Measurements from ENCODE around the gene MKI67. TPM values are rescaled to one million over a fixed set of nuclear protein-coding genes. Genes with fewer than 3 reads are reported as not detected.

Gene MKI67
- total and polyA plus RNA-seq, 4 donors = 0.03 to 4.2 (median 0.85) TPM

GRCh38 chr10:128068398-128069285 is 57.6 kb downstream of the MKI67 start:
- no peaks in the 10 kb centered on the region for H3K4me1 ChIP-seq (ENCODE audit: control insufficient read depth in 1 of 2, insufficient read depth in 2 of 2, low read length in 2 of 2)
- intact Hi-C loops (cut with DNase I) = loop anchor here (1.0 to 5.0 kb wide), 3 partner anchors 32 to 161 kb away; partner anchors contain the start of gene PTPRE (in 2 of the 2)
- WGBS, 2 donors = 91 to 92% methylated on average over 19 of the region's 19 CpGs
- no peak overlapping the region for H3K27ac ChIP-seq (ENCODE audit: low read depth in 1 of 2, low read length in 2 of 2)
- H3K36me3 ChIP-seq (ENCODE audit: control insufficient read depth in 1 of 2, insufficient read depth in 2 of 2, low read length in 1 of 2) = peaks cover 0 to 3% of the 10 kb centered on the region in 2 donors
- peak; percentile 36 to 57 for DNase-seq
- ATAC-seq (ENCODE audit: low FRiP score) = no peak
- no peak overlapping the region for H3K4me3 ChIP-seq (ENCODE audit: low read length in 2 of 2)
- no peaks in the 10 kb centered on the region for H3K27me3 ChIP-seq (ENCODE audit: control insufficient read depth in 1 of 2, insufficient read depth in 2 of 2, low read length in 1 of 2)
- H3K9me3 ChIP-seq (ENCODE audit: control insufficient read depth, low read length) = no peaks in the 10 kb centered on the region

GRCh38 chr10:128067691-128068397 is 58.4 kb downstream of the MKI67 start:
- Histone ChIP-seq H3K27me3 (ENCODE audit: control insufficient read depth in 1 of 2, insufficient read depth in 2 of 2, low read length in 1 of 2) (no peaks in the 10 kb centered on the region), H3K4me3 (ENCODE audit: low read length in 2 of 2) (no peak overlapping the region), H3K27ac (ENCODE audit: low read depth in 1 of 2, low read length in 2 of 2) (no peak overlapping the region), H3K9me3 (ENCODE audit: control insufficient read depth, low read length) (no peaks in the 10 kb centered on the region), H3K36me3 (ENCODE audit: control insufficient read depth in 1 of 2, insufficient read depth in 2 of 2, low read length in 1 of 2) (no peaks in the 10 kb centered on the region), H3K4me1 (ENCODE audit: control insufficient read depth in 1 of 2, insufficient read depth in 2 of 2, low read length in 2 of 2) (no peaks in the 10 kb centered on the region)
- ATAC-seq (ENCODE audit: low FRiP score) (no peak), DNase-seq (peak; percentile 48 to 74)
- intact Hi-C loops (cut with DNase I) = loop anchor here (5.0 kb wide), 1 partner anchor 161 kb away; the partner anchor contains the start of gene PTPRE (in 2 of the 2)
- 95% methylated on average over 23 to 25 of the region's 25 CpGs for WGBS, 2 donors

GRCh38 chr10:128066870-128067382 is 59.3 kb downstream of the MKI67 start:
- DNase-seq (peak; percentile 12 to 62), ATAC-seq (ENCODE audit: low FRiP score) (no peak)
- Histone ChIP-seq H3K36me3 (ENCODE audit: control insufficient read depth in 1 of 2, insufficient read depth in 2 of 2, low read length in 1 of 2) (no peaks in the 10 kb centered on the region), H3K27ac (ENCODE audit: low read depth in 1 of 2, low read length in 2 of 2) (no peak overlapping the region), H3K9me3 (ENCODE audit: control insufficient read depth, low read length) (no peaks in the 10 kb centered on the region), H3K4me1 (ENCODE audit: control insufficient read depth in 1 of 2, insufficient read depth in 2 of 2, low read length in 2 of 2) (peaks cover 0 to 4% of the 10 kb centered on the region in 2 donors), H3K27me3 (ENCODE audit: control insufficient read depth in 1 of 2, insufficient read depth in 2 of 2, low read length in 1 of 2) (no peaks in the 10 kb centered on the region), H3K4me3 (ENCODE audit: low read length in 2 of 2) (no peak overlapping the region)
- intact Hi-C loops (cut with DNase I) = loop anchor here (5.0 kb wide), 1 partner anchor 160 kb away; the partner anchor contains the start of gene PTPRE (in 2 of the 2)
- 94 to 96% methylated on average over 13 of the region's 13 CpGs for WGBS, 2 donors

GRCh38 chr10:128065881-128066534 is 60.2 kb downstream of the MKI67 start:
- intact Hi-C loops (cut with DNase I) = loop anchor here (5.0 kb wide), 1 partner anchor 159 kb away; the partner anchor contains the start of gene PTPRE (in 2 of the 2)
- DNase-seq = peak in 1 of 2 donors; percentile 43

GRCh38 chr10:128064970-128065580 is 61.1 kb downstream of the MKI67 start:
- Histone ChIP-seq H3K27ac (ENCODE audit: low read depth in 1 of 2, low read length in 2 of 2) (peak overlapping the region in 1 of 2 donors; percentile 7), H3K4me1 (ENCODE audit: control insufficient read depth in 1 of 2, insufficient read depth in 2 of 2, low read length in 2 of 2) (peaks cover under 1 to 5% of the 10 kb centered on the region in 2 donors), H3K4me3 (ENCODE audit: low read length in 2 of 2) (no peak overlapping the region), H3K9me3 (ENCODE audit: control insufficient read depth, low read length) (no peaks in the 10 kb centered on the region), H3K27me3 (ENCODE audit: control insufficient read depth in 1 of 2, insufficient read depth in 2 of 2, low read length in 1 of 2) (no peaks in the 10 kb centered on the region), H3K36me3 (ENCODE audit: control insufficient read depth in 1 of 2, insufficient read depth in 2 of 2, low read length in 1 of 2) (no peaks in the 10 kb centered on the region)
- peak in 1 of 2 donors; percentile 38 for DNase-seq
- WGBS, 2 donors = 85 to 88% methylated on average over 17 of the region's 17 CpGs
- intact Hi-C loops (cut with DNase I) = loop anchor here (5.0 kb wide), 1 partner anchor 158 kb away; the partner anchor contains the start of gene PTPRE (in 2 of the 2)
- no peak for ATAC-seq (ENCODE audit: low FRiP score)

More at GRCh38 chr10:128065881-128066534, 60.2 kb downstream of the MKI67 start:
- Histone ChIP-seq H3K4me3 (ENCODE audit: low read length in 2 of 2) (no peak overlapping the region), H3K9me3 (ENCODE audit: control insufficient read depth, low read length) (no peaks in the 10 kb centered on the region), H3K4me1 (ENCODE audit: control insufficient read depth in 1 of 2, insufficient read depth in 2 of 2, low read length in 2 of 2) (peaks cover 0 to 5% of the 10 kb centered on the region in 2 donors), H3K27ac (ENCODE audit: low read depth in 1 of 2, low read length in 2 of 2) (no peak overlapping the region), H3K27me3 (ENCODE audit: control insufficient read depth in 1 of 2, insufficient read depth in 2 of 2, low read length in 1 of 2) (no peaks in the 10 kb centered on the region), H3K36me3 (ENCODE audit: control insufficient read depth in 1 of 2, insufficient read depth in 2 of 2, low read length in 1 of 2) (no peaks in the 10 kb centered on the region)
- WGBS, 2 donors = 95 to 97% methylated on average over 13 of the region's 13 CpGs
- ATAC-seq (ENCODE audit: low FRiP score) = no peak

- H3K27me3 ChIP-seq (ENCODE audit: control insufficient read depth in 1 of 2, insufficient read depth in 2 of 2, low read length in 1 of 2) = no peaks in the 10 kb centered on the region
- H3K9me3 ChIP-seq (ENCODE audit: control insufficient read depth, low read length) = no peaks in the 10 kb centered on the region
- peak; percentile 84 to 91 for DNase-seq
- ATAC-seq (ENCODE audit: low FRiP score) = peak; percentile 60
- H3K4me1 ChIP-seq (ENCODE audit: control insufficient read depth in 1 of 2, insufficient read depth in 2 of 2, low read length in 2 of 2) = peaks cover 3 to 5% of the 10 kb centered on the region in 2 donors
- intact Hi-C loops (cut with DNase I) = no loop called here
- no peaks in the 10 kb centered on the region for H3K36me3 ChIP-seq (ENCODE audit: control insufficient read depth in 1 of 2, insufficient read depth in 2 of 2, low read length in 1 of 2)
- no peak overlapping the region for H3K4me3 ChIP-seq (ENCODE audit: low read length in 2 of 2)
- H3K27ac ChIP-seq (ENCODE audit: low read depth in 1 of 2, low read length in 2 of 2) = peak overlapping the region in 1 of 2 donors; percentile 58
- WGBS, 2 donors = 63 to 64% methylated on average over 11 of the region's 11 CpGs
Observed at GRCh38 chr10:128064108-128064969, 61.9 kb downstream of the MKI67 start.

GRCh38 chr10:128063736-128064107 is 62.5 kb downstream of the MKI67 start:
- H3K27me3 ChIP-seq (ENCODE audit: control insufficient read depth in 1 of 2, insufficient read depth in 2 of 2, low read length in 1 of 2) = no peaks in the 10 kb centered on the region
- peaks cover 3 to 5% of the 10 kb centered on the region in 2 donors for H3K4me1 ChIP-seq (ENCODE audit: control insufficient read depth in 1 of 2, insufficient read depth in 2 of 2, low read length in 2 of 2)
- no peak overlapping the region for H3K4me3 ChIP-seq (ENCODE audit: low read length in 2 of 2)
- H3K27ac ChIP-seq (ENCODE audit: low read depth in 1 of 2, low read length in 2 of 2) = no peak overlapping the region
- no peaks in the 10 kb centered on the region for H3K36me3 ChIP-seq (ENCODE audit: control insufficient read depth in 1 of 2, insufficient read depth in 2 of 2, low read length in 1 of 2)
- no peaks in the 10 kb centered on the region for H3K9me3 ChIP-seq (ENCODE audit: control insufficient read depth, low read length)
- intact Hi-C loops (cut with DNase I) = no loop called here
- DNase-seq (no peak), ATAC-seq (ENCODE audit: low FRiP score) (no peak)
- WGBS, 2 donors = 88 to 95% methylated on average over 7 of the region's 7 CpGs
